NCI-H524 (cell line): ENCODE measurements around the gene GPR142.
A peak's percentile ranks its signal among the peaks of the same experiment; 100 is the strongest.

ENCODE experiments used
- DNase-seq, 2 experiments: peaks; one replicate each; lab custom pipeline; 2025; lab: John Stamatoyannopoulos, UW

The GPR142 gene, protein sequence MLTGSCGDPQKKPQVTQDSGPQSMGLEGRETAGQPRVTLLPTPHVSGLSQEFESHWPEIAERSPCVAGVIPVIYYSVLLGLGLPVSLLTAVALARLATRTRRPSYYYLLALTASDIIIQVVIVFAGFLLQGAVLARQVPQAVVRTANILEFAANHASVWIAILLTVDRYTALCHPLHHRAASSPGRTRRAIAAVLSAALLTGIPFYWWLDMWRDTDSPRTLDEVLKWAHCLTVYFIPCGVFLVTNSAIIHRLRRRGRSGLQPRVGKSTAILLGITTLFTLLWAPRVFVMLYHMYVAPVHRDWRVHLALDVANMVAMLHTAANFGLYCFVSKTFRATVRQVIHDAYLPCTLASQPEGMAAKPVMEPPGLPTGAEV

DNA sequence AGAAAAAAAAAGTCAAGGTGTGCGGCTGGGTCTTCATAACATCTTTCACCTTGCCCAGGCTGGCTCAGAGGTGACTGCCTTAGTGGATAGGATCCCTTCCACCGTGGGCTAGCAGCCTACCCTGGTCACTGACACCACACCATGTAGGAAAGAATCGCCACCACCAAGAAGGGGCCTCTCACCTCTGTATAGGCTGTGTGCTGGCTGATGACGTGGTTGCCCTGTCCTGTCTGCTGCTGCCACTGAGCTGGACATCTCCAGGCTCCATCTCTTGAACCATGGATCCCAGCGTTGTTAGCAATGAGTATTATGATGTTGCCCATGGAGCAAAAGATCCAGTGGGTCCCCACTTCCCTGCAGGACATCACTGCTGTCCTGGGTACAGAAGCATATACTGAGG is at the start of gene GPR142:
Gene GPR142, plus strand, starts transcription at position 301 of the 400 bp plus-strand sequence. CDS start 2,035 bp downstream, outside the sequence.
- DNase-seq: no peak

DNA sequence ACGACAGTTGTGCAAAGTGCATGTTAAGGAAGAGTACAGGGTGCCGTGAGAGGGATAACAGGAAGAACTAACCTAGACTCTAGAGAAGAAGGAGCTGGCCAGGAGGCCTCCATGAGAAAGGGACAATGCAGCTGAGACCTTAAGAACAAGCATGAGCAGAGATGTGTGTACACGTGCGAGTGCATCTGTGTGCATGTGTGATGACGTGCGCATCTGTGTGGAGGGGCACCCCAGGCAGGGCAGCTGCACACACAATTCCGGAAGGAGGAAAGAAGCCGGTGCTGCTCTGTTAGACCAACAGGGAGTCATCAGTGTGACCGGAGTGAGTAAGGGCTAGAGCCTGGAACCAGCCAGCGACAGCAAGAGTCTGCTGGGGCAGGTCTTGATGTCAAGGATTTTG is 48.9 kb upstream of the GPR142 start:
- DNase-seq: no peak

DNA sequence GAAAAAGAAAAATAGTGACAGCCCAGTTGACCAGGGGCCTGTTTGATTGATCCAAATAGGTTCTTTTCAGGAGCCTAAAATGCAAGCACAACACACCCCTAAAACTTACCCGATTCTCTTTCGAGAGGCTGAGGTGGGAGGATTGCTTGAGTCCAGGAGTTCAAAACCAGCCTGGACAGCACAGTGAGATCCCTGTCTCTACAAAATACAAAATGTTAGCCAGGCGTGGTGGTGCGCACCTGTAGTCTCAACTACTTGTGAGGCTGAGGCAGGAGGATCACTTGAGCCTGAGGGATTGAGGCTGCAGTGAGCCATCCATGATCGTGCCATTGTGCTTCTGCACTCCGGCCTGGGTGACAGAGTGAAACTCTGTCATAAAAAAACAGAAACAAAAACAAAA is 42.8 kb upstream of the GPR142 start:
- DNase-seq: no peak

DNA sequence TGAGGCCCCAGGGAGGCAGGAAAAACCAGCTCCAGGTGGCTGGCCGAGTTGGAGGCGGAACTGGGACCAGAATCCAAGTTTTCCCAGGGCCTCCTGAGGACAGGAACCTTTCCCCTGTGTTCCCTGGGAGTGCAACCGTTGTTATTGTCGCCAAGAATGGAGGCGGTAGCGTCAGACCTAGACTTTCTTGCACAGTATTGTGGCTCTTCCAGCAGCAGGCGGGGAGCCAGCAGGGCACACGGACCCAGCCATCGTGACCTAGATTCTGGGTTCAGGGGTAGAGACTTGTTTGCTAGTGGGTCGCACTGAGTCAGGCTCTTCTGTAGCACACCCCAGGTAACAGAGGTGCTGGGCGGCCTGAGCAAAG is 41.9 kb upstream of the GPR142 start:
- no peak for DNase-seq

DNA sequence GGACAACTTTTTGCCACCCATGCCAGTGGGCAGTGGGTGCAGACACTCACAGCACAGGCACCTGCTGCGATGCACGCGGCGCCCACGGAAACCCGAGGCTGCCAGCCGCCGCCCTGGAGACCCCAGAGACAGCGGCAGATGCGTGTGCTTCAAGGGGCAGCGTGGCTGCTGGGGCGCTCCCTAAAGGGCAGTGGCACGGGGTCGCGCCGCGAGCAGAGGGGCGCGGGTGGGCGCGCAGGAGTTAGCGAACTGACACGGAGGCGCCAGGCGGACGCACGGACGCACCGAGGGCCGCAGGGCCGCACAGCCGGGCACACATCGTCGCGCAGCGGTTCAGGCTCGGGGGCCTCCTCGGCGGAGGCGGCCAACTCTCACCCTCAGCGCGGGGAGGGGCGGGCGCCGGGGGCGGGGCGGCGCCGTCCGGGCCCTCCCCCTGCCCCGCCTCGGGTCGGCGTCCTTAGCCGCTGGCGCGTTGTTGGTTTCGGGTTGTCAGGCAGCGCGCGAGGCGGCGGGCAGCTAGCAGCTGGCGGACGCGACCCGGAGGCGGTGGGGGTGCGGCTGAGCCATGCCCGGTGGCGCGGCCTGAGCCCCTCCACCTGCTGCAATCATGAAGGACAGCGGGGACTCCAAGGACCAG is 41.4 kb upstream of the GPR142 start, which contains the start of gene KIF19:
Gene KIF19, plus strand, starts transcription at position 484 of the 637 bp plus-strand sequence. Its CDS starts 124 bp downstream, at position 608.
- DNase-seq: peak; percentile 67 to 81

DNA sequence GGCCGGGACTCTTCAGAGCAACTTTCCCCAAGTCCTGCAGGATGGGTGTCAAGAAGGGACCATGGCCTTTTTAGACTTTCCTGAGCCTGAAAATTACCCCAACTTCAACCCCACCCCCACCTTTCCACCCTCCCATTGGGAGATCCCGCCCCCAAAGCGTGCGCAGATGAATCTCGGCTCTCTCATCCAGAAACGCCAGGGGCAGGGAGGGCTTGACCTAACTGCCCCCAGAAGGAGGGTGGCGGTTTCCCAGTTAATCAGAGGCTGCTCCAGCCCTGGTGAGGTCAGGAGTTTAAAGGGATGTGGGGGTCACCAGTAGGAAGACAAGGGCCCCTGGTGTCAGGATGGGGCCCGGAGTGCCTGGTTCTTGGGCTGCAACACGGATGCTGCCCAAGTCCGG is 40.8 kb upstream of the GPR142 start:
- no peak for DNase-seq

DNA sequence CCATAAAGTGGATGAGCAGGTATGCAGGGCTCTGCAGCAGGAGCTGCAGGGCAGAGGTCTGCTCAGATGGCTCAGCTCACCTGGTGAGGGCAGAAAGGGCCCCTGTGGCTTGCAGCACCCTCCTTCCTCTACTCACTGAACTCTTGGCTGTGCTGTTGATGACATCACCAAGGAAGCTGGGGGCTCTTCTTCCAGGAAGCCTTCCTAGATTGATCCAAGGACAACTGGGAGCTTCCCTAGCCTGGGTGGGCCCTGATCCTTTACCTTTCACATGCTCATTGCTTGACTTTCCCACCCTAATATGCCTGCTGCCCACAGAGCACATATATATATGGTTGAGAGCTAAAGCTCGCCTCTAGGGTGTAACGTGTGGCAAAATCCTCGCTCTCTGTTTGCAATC is 38.8 kb upstream of the GPR142 start:
- DNase-seq: no peak

DNA sequence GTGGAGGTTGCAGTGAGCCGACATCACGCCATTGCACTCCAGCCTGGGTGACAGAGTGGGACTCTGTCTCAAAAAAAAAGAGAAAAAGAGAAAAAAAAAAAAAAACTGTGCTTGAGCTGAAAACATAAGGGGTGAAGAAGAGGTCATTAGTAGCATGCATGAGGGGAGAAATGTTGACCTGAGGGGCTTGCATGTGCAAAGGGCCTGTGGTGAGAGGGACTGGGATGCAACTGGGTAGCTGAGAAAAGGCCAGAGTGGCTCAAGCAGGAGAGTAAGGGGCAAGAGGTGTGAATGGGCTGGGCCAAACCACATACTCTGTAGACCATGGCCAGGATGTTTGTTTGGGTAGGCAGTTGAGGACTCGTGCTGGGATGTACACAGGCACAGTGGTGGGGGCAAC is 37.9 kb upstream of the GPR142 start:
- no peak for DNase-seq

DNA sequence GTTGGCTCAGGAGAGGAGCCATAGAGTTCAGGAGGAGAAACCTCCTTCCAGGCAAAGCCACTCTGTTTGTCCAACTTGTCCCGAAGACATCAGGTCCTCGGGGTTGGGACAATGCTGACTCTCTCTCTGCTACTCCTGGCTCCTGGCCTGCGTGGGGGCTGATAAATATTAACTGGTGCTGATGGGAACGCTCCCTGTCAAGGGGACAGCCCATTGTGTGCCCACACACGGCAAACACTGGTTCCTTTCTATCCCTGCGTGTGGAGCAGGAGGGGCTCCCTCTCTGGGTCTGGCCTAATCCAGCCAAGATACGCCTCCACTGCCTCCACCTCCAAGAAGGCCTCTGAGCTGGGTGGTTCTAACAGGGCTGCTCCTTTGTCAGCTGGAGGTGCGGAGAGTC is 36.9 kb upstream of the GPR142 start:
- DNase-seq: no peak

DNA sequence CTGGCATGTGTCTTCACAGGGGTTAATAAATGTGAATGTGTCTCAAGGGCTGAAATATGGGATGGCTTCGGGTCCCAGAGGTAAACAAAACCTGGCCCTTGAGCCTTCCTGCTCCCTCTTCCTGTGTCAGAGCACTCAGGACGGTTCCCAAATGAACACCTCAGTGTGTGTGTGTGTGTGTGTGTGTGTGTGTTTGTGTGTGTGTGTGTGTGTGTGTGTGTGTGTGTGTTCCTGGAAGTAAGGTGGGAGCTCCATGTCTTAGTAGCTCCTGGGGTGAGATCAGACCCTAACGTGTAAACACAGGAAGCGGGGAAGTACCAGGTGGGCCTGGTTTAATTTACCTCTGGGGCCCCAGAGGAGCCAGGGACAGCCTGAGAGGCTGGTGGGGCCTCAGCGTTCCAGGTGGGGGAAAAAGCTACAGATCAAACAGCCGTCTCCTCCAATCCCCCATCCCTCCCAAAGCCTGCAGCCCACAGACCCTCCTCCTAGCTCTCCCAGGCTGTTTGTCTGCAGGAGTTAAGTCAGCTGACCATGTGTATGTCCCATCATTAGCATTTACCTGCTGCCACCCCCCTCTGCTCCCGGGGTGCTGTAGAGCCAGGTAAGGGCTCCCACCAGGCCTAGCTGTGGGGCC is 35.2 kb upstream of the GPR142 start:
- DNase-seq: peak; percentile 56 to 76

DNA sequence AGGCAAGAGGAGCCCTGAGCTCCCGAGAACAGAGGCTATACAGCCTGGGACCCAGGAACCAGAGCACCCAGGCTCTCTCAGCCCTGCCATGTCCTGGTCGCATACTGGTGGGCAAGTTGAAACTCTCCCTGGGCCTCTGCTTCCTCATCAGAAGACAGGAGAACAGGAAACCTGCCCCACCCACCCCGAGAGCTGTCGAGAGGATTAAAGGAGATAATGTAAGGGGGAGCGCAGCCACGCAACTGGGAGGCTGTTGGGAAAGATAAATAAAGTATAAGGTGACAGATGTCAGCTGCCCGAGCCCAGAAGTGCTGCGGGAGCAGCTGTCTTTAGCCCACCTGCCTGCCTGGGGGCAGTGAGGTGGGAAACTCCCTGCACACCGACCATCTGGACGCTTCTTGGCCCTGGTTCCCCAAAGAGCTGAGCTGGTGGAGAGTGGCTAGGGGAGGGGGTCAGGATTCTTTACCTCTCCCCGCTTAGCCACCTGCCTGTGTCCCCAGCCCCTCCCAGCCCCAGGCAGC is 34.5 kb upstream of the GPR142 start:
- DNase-seq: peak; percentile 100

DNA sequence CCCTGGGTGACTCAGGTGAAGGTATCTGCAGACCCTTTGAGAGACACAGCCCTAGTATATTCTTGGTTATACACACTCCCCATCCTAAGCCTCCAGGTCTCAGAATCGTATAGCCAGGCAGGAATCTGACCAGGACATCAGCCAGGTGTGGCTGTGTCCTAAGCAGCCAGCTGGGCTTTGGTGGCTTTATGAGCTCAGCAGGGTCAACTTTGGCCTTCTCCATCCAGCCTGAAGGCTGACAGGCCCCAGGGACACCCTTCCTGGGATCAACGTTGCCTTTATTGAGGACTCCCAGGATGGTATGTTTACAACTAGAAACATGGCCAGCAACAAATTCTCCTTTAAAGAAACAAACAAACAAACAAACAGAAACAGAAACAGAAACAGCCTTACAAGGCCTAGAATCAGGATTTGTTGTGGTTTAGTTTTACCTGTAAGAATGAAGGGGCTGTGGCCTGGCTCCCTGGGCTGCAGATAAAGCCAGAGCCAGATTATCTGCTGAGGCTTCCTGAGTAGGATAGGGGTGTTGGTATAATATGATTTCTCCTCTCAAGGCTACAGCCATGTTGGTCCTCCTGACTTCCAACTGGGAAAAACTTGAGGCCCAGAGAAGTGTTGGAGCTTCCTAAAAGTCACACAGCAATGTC is 32.8 kb upstream of the GPR142 start:
- DNase-seq: no peak

DNA sequence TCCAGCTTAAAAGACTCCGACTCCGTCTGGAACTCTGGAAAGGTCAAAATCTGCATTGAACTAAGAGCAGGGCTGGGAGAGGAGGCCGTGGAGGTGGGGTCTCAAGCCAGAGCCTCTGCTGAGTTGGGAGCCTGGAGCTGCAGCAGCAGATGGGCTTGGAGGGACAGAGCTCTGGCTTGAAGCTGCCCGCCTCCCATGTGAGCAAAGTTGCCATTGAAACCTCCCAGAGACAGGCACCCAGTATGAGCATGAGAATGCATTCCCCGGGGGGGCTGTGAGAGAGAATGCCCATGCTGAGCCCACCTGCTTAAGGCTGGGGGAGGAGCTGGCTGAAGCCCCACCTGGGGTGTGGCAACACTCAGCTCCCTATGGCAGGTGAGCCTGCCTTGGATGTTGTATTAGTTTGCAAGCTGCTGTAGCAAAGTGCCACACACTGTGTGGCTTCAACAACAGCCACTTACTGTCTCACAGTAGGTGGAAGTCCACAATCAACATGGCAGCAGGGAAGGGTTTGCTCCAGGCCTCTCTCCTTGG is 31.7 kb upstream of the GPR142 start:
- peak in 1 of 2 experiments; percentile 58 for DNase-seq

DNA sequence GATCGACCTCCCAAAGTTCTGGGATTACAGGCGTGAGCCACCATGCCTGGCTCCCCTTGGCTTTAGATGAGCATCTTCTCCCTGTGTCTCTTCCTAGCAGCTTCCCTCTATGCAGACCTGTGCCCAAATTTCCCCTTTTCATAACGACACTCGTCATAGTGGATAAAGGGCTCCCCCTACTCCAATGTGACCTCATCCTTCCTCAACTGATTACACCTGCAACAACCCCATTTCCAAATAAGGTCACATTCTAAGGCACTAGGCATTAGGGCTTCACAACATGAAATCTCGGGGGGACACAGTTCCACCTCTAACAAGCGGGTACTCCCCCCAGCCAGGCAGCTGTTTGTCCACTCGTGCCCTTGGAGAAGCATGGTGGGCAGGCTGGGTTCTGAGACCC is 31.0 kb upstream of the GPR142 start:
- no peak for DNase-seq

DNA sequence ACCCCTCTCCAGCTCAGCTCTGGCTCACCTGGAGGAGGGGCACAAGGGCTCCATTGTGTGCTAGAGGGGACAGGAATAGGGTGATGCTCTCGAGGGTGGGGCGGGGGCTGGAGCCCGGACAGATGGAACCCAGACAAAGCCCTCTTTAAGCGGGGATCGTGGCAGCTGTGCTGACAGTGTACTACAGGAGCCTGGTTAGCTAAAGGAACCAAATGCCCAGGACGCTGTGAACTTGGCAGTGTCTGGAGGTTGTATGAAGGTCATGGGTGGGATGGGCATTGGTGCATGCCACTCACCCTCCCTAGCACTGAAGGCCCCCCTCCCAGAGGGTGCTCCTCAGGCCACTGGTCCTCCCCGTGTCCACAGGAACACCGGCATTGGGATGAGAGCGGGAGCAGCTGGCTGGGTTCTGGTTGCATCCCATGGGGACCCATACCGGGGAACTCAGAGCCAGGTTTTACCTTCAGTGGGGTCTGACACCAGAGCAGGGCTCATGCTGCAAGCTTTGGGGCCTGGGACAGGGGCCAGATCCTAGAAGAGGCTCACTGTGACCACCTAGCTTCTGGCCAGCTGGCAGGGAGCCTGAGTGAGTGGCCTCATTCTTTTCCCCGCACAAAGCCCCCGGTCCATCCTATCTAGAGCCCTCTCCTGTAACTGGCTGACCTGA is 29.3 kb upstream of the GPR142 start:
- peak; percentile 99 for DNase-seq

DNA sequence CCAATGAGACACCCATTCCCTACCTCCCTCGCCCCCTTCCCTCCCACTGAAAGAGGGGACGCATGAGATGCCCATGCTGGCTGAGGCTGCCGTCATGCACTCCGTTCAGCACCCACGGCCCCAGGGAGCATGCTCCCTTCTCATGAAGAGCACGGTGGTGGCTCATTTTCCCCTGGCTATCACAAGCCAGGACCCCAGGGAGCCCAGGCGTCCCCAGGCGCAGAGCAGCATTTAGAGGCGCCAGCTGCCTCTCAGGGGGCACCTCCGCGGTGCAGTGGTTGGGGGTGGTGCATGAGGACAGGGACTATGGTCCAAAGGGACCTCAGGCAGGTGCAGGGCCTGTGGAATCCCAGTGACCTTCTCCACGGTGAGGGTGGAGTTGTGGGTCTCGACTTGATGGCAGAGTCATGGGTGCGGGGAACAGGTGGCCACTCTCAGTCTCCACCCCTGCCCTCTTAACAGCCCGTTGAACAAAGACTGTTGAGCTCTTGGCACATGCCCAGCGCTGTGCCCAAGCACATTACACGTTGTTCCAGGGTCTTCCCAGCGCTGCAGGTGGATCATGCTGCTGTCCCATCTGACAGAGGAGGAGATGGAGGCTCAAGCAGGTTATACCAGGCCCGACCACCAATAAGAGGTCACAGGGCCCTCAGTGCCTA is 27.6 kb upstream of the GPR142 start:
- DNase-seq: peak; percentile 75 to 89

DNA sequence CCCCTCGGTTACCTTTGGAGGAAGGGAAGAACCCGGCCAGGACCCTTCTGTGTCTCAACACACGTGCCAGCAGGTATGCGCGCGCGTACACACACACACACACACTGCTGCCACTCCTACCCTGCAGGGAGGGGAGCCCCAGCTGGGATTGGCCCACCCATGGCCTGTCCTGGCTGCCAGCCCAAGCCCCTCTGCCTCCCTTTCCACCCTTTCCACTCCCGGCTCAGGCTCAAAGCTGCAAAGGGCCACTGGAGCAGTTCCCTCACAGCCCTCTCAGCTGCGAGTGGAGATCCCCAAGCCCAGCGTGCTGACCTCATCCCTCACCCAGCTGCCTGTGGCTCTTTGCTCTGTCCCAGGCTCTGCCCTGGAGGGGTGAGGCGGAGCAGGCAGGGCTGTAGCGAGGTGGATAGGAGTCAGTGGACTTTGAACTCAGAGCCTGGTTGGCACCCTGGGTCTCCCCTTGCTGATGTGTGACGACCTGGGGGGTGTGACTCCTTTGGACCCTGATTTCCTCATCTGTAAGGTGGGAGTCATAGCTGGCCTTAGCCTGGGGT is 26.8 kb upstream of the GPR142 start:
- DNase-seq: peak; percentile 47 to 63

DNA sequence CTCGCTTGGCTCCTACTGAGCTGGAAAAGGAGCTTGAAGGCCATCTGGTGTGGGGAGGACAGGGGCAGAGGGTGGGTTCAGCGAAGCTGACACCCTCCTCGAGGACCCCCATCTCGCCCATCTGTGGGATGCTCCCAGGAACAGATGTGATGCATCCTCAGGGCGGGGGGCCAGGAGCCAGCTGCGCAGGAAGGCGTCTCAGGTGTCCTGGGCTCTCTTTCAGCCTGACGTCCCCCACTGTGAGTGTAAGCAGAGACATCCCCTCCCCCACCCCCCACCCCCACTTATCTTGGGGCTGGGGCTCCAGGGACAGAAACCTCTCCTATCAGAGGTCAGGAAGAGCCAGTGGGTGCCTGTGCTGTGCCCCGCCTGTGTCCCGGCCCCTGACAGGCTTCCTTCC is 25.1 kb upstream of the GPR142 start:
- DNase-seq: peak; percentile 100

DNA sequence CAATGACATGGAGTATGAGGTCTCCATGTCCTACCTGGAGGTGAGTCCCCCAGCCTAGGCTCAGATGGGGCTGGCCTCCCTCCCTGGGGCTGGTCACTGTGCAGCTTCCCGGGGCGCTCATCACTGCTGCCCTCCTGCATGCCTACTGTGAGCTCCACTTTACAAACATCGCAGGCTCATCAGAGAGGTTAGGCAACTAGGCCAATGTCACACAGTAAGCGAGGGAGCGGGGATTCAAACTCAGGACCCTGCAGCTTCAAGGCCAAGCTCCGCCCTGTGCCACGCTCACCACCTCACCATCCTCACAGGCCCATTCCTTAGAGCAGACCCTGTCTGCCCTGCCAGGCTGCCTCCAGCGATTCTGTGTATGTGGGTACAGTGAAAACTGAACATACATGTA is 24.2 kb upstream of the GPR142 start:
- no peak for DNase-seq

DNA sequence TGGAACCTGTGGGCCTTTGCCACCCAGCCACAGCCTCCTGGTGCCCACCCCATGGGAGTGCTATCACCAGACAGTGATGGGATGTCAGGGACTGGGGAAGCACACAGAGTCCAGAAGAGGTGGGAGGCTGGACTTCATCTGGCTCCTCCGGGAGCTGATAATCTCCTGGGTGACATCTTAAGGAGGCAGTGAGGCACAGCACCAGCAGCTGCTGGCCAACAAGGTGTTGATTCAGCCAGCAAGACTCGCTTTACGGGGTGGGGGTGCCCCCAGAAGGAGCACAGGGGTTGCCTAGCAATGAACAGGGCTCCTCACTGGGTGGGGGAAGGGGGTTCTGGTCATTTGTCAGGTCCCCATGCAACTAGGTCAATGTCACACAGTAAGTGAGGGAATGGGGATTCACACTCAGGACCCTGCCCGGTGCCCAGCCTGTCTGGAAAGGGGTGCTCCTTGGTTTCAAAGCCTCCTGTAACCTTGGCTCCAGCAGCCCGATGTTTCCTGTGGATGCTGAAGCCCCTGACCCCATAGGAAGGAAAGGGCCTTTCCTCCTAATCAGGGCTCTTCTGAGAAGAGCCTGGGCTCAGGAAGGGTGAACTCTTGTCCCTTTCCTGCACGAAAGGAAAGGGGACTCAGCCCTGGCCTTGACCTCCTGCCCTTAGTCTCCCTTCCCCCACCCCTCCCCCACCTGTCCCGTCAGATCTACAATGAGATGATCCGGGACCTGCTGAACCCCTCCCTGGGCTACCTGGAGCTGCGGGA is 23.6 kb upstream of the GPR142 start:
- peak; percentile 90 to 99 for DNase-seq
